Sigmoid colon (tissue), 4 donors: ENCODE data around the gene NIPAL3.

Source experiments
- CTCF ChIP-seq, 4 experiments: fragments of 450-650 bp in 3 of 4; fragments of 200-600 bp in 1 of 4; IDR thresholded peaks; one replicate each; pipeline ENCODE4 v1.5.1; 2016 to 2019; ENCODE audit warnings: antibody characterized with exemption in 4 of 4, mild to moderate bottlenecking in 3 of 4, moderate library complexity in 2 of 4
- EP300 ChIP-seq, 4 donors: sonication (generic); formaldehyde crosslinking; IDR thresholded peaks; one replicate each; pipeline ENCODE4 v1.6.1; 2017; ENCODE audit warnings: antibody characterized with exemption in 4 of 4
- POLR2A ChIP-seq, 2 donors: fragments of 450-650 bp; IDR thresholded peaks; one replicate each; pipeline ENCODE4 v1.6.1; 2016; ENCODE audit warnings: antibody characterized with exemption in 2 of 2, mild to moderate bottlenecking in 2 of 2, moderate library complexity in 2 of 2
- POLR2AphosphoS5 ChIP-seq, 4 donors: sonication (generic); formaldehyde crosslinking; IDR thresholded peaks; one replicate each; pipeline ENCODE4 v1.6.1; 2017; ENCODE audit warnings: antibody characterized with exemption in 4 of 4

GRCh38 chr1:24484199-24484598, 68.6 kb downstream of the NIPAL3 start:
- TF ChIP-seq CTCF (IDR thresholded peaks at IDR 0.05) (no peak), POLR2AphosphoS5 (IDR thresholded peaks at IDR 0.05) (no peak), POLR2A (IDR thresholded peaks at IDR 0.05) (no peak), EP300 (IDR thresholded peaks at IDR 0.05) (no peak)
